HG02840 (cell line): ENCODE measurements around the gene MEGF10.
"Not testable (repeated sequence)": the region's sequence is repeated elsewhere in the genome, so short reads cannot be mapped to it uniquely, and the experiment has no call there.

Experiments used
- ATAC-seq: cut with Tn5 transposase; IDR thresholded peaks from one replicate; pipeline ENCODE4 v1.9.1; 2021; ENCODE audit warnings: mild to moderate bottlenecking, moderate library complexity, moderate number of reproducible peaks; ENCODE audit not compliant: unreplicated experiment, low FRiP score

The MEGF10 gene

DNA sequence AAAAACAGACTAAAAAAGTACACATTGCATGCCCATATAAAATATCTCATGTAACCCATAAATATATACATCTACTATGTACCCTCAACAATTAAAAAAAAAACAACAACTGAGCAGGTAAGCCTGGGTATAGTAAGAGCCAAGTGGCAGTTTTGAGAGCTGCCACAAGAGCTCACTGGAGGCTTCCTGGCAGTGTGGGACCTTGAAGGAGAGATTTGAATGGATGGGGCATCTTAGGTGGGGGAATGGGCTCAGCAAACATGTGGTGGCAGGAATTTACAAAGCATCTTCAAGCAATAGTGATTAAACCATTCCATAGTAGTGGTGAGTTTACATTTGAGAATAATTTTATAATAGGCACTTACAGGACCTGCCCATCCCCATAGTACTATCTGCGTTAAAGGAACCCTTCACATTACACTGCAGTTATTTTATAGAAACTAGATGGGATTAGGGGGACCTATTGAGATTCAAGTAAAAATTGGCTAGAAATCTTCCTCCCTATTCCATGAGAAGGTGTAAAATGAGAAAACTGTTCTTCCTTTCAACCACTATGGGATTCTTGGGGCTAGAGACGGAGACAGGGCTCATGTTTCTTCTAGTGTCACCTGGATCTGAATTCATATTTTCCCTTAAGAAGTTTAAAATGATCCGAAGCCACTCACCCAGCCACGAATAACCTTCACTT, 6.9 kb downstream of the MEGF10 start:
- ATAC-seq: no peak

DNA sequence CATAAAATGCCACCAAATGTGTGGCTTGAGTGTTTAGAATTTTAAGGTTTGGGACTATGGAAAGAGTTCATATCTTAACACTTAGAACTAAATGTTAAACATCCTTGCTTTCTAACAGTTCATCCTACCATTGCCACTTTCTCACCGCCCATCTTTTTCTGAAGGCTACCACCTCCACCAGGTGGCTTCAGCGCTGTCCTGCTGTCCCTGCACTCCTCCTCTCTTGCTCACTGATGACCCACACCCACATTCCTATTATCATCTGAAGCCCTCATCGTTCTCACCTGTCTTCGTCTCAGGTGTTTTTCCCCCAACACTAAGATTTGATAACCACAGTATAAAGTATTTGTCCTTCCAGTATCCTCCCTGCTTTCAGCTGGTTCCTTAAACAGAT, 7.4 kb downstream of the MEGF10 start:
- no peak for ATAC-seq

DNA sequence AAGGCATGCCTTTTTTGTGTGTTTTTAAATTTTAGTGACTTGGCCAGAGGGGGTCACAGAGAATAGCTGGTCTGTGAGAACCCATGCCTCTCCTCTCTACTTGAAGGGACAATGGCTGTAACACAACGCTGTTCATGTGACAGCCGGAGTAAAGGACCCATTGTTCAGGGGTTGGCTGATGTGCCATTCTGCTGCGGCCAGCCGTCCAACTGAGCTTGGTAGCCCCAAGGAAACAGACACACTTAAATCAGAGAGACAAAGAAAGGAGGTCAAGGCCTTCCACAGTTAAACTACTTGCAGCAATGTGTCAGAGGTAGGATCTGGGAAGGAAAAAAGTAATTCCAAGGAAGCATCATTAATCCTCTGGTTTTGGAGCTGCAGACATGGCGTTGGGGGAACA, 8.1 kb downstream of the MEGF10 start:
- no peak for ATAC-seq

DNA sequence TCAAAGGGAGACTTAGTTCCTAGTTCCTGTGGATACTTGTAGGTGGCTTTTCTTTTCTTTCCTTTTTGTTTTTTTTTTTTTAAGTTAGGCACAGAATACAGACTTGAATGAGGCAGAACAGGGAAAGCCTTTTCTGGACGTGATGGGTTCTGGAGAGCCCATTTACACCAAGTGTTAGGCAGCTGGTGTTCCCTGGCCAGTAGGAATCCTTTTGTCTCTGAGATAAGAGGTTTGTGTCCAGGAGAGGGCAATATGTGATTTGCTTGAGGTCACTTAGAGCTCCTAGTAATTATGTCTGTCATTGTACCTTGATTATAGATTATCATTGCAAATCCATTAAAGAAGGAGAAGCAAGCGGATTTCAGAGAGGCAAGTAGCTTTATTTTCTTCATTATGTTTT, 9.1 kb downstream of the MEGF10 start:
- ATAC-seq: no peak

DNA sequence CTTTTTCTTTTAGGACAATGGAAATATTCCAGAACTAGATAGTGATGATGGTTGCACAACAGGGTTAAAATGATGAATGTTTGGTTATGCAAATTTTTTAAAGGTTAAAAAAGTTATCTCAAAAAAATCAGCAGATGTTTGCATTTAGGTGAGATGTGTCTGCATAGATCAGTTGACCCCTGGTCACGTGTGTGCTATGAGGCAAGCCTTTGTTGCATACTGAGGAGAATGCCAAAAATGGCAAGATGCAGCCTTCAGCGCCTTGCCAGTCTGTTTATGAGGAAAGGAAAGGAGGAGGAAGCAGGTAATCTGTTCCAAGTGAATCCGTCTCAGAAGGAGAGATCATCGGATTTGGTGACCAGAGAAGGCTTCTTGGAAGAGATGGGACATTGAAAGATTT, 11.9 kb downstream of the MEGF10 start:
- ATAC-seq: no peak

DNA sequence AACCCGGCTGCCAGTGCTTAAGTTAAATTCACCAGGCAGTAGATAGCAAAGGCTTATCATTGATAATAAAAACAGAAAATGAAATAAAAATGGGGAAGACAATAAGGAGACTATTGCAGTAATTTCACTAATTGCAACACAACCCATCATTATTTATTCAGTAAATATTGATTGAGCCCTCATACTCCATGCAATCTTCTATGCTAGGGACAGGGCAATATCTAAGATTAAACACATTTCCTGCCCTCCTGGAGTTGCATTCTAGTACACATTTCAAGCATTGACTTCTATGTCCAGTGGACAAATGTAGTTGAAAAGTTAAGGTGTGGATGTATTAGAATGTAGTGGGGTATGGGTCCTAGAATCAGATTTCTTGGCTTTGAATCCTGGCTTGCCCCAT, 12.8 kb downstream of the MEGF10 start:
- ATAC-seq: no peak

DNA sequence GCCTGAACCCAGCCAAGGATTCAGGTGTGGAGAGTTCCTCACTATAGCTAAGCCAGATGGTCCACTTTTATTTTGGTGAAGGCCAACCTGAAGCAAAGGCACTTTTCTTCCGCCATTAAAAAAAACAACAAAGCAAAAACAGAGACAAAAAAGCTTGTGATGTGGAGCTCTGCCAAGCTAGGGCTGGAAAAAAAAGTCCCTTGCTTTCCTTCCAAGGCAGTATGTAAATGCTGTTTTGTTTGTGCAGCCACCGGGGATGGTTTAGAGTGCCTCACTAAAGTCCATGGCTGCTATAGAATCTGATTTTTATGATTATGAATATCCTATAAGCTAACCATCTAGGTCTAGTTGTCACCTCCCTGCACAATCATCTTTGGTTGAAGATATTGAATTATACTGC, 14.9 kb downstream of the MEGF10 start:
- ATAC-seq: no peak

DNA sequence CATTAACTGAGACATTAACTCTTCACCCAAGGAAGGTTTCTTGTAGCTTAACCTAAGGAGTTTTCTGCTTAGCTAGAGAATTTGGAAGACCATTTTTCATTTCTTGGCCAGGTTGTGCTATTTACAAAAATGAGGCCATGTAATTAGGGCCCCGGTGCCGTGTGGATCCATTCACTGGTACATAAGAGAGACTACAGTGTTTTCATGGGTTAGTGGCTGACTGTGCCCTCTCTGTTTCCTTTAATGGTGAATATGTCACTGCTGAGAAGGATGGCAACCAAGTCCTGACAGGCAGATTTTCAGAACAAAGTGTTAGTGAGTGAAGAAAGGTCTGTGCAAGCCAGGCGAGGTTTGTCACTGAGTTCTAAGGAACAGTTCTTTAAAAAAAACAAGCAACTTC, 15.4 kb downstream of the MEGF10 start:
- ATAC-seq: no peak

DNA sequence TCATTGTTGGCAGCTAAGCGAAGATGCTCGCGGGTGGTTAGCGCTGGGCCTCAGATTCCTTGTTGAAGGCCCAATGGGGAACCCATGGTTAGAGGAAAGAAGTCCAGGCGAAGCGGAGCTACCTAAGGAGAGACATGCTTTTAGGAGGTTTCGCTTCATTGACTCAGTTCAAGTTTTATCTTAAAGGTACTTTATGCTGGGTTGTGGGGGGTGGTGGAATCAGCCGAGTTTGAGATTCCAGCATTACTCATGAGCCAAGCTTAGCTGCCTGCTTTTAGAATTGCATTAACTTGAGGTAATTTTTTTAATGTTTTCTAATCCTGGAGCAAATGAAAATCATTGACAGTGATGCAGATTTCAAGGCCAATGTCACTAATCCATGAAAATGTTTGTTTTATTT, 16.1 kb downstream of the MEGF10 start:
- no peak for ATAC-seq

DNA sequence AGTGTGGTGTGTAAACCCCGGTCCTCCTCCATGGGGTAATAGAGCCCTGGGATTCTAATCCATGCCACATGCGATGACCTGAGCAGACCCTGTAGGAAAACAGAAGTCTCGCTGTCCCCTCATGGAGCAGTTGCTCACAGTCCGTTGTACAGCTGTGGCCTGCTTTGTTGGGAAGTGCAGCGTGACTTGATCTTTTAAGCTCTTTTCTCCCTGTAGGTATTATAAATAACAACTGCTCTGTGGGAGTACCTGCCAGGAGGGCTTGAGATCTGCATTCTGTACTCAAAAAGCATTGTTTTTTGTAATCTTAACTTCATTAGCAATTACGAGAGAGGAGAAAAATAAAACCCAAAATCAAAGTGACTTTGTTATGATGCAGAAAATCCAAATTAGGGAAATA, 17.3 kb downstream of the MEGF10 start:
- no peak for ATAC-seq

DNA sequence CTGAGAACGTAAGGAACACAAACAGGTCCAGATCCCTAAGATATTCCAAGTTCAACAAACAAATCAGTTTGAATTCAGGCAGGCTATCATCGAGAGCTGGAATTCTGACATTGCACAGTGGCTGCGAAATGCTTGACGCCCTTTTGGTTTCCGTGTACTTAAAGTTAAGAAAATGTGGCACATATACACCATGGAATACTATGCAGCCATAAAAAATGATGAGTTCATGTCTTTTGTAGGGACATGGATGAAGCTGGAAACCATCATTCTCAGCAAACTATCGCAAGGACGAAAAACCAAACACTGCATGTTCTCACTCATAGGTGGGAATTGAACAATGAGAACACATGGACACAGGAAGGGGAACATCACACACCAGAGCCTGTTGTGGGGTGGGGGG, 17.7 kb downstream of the MEGF10 start:
- ATAC-seq: not testable (repeated sequence)

DNA sequence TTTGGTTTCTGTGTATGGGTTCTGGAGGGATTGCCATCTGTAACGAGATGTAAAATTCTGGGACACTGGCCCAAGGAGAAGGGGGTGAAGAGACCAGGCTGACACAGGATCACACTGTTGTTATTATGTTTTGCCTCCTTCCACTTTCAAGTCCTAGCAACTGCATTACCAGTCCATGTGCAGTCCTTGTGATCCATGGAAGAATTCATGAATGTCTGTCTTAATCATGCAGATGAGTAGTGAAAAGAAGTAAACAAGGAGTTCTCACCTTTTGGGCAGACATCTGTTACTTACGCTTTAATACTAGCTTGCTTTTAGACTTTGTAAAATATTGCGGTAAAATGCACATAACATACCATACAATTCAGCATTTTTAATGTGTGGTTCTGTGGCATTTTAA, 18.3 kb downstream of the MEGF10 start:
- ATAC-seq: no peak

DNA sequence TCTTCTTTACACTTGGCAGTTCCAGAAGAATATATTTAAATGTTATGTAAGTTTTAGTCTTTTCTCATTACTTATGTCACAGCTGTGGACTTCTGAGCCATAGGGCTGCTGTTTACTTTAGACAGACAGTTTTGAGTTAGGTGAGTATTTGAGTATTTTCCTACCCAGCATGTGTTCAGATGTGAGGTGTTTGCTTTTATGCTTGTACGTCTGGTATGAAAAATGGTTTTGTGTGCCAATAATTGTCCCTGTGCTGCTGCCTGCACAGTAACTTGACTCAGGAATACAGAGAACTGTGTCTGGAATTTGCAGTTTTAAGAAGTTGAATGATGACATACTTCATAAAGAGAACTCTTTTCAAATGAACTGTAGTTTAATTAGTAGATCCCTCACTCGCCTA, 20.8 kb downstream of the MEGF10 start:
- no peak for ATAC-seq

DNA sequence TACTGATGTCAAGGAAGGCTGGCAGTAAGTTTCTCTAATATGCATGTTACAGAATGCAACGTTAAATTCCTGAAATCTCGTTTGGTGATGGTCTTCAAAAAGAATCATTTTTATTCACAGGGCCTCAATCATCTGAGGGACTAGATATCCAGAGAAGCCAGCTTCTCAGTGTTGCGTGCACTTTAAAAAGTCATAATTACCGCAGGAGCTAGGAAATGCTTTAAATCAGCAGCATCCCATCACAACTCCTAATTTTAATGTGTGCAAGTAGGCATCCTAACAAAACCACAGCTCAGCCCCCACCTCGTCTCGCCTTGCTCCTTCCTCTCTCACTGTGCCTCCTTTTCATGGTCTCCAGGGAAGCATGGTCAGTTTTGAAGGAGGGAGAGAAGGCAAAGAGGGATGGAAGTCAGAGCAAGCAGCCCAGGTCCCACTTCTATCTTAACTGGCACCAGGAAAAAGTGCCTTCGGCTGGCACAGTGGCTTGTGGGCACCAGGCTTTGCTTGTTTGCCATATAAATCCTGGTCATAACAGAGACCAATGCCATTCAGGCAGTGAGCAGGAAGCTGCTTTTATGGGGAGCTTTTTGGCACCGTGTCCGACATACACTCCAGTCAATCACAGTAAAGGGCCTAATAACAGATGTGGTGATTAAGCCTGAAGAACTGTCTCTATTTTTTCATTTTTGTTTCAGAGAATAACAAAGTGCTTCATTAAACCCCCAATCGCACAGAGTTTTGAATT, 21.4 kb downstream of the MEGF10 start:
- no peak for ATAC-seq

DNA sequence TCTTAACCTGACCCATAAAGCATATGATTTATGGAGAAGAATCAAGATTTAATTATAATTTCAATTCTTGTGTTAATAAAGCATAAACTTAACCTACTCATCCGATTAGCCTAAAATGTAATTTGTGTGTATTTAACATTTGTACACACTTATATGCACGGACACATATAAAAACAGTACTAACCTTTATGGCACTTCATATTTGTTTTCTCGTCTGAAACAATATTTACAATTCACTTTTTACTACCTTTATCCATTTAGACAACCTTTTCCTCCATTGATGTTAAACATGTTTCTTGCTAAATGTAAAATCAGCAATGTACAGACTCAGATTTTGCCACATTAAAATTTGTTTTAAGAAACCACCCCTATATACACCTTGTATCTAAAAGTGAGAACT, 22.8 kb downstream of the MEGF10 start:
- no peak for ATAC-seq

DNA sequence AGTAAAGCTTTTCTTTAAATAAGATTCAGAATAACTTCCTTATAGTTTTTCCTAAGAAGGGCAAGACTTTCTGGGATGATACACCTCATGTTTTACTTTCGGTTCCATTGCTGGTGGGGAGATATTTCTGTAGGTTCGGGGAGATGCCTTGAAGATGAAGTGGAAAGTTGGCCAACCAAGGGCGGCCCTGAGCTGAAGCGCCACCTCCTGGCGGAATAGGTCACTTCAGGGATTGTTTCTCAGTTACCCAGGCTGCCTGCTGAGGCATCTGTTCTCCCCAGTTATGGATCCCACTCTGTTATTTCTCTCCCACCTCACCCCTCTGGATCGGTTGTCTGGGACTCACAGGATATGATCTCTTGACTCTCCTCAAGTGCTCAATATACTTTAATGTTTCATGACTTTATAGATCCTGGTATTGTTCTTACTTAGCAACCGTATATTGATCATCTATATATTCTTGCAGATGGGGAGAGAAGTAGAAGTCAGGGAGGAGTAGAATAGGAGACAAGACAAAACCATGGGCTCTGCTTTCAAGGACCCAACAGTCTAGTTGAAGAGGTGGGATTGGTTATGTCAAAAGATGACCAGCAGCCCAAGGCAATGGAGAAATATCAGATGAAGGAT, 23.4 kb downstream of the MEGF10 start:
- no peak for ATAC-seq

DNA sequence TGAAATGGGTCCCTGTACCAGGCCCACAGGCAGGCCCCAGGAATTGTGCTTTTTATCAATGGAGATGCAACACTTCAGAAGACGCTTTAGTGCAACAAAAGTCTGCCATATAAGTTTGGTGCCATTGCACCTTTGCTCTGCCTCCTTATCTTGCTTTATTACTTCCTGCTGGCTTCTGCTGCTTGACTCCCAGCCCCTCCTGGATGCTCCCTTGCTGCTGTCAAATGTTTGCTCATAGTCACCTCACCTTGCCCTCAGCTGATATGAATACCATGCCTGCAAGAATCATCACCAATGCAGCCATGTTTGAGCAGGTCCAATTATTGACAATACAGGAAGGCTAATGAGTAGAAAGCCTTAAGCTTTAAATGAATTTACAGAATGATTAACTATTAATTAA, 25.4 kb downstream of the MEGF10 start:
- no peak for ATAC-seq

DNA sequence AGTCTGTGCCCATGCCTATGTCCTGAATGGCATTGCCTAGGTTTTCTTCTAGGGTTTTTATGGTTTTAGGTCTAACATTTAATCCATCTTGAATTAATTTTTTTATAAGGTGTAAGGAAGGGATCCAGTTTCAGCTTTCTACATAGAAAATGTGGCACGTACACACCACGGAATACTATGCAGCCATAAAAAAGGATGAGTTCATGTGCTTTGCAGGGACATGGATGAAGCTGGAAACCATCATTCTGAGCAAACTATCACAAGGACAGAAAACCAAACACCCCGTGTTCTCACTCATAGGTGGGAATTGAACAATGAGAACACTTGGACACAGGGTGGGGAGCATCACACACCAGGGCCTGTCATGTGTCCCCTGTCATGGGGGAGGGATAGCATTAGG, 26.8 kb downstream of the MEGF10 start:
- ATAC-seq: not testable (repeated sequence)

DNA sequence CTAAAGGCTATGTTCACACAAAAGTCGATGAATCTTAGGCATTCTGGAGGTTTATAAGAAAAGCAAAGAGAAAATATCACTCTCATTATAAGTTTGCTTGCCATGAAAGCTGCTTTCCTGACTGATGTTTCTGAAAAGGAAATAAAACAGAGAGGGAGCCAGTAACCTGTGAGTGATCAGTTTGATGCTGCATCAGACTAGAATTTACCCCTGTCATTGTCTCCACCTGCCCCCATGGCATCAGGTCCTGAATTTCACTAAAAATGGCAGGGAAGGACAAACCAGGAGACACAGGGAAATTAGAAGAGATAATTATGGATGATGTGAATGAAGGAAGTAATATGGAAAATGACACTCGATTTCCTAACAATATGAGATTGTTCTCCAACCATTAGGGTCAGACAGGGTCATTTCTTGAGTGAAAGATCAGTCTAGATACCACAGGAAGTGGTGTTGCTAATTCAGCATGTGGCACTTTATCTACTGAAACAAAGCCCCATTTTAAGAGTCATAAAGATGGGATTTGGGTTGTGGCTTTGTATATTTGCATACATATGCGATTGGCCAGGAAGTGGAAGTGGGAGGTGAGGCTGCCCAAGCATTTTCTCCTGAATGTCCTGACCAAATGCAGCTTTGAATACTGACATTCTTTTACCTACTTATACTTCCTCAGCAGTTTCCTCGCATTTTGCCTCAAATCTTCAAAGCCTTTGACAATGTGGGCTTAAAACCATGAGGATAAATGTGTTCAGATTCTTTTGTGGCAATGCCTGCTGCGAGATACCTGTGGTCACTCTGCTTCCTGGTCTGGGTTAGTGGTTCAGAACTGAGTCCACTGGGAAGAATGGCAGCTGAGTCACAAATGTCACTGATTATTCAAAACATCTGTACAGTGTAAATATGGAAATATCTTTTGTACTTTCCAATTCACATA, 29.7 kb downstream of the MEGF10 start:
- peak; percentile 82 for ATAC-seq

DNA sequence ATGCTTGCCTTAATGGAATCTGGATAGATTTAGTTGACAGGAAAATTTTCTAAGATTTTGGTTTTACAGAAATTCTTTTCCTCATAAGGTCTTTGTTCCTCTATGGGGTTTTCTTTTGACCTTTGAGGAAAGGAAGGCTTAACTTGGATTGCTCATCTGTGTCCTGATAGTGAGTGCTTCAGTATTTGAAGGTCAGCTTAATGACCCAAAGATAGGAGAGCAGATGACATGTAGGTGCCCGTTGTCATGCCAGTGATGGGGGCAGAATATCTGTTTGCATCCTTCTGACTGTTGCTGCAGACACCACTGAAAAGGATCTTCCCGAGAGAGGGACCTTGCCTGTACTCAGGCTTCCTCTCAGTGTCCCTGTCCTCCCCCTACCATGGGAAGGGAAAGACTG, 30.9 kb downstream of the MEGF10 start:
- no peak for ATAC-seq

DNA sequence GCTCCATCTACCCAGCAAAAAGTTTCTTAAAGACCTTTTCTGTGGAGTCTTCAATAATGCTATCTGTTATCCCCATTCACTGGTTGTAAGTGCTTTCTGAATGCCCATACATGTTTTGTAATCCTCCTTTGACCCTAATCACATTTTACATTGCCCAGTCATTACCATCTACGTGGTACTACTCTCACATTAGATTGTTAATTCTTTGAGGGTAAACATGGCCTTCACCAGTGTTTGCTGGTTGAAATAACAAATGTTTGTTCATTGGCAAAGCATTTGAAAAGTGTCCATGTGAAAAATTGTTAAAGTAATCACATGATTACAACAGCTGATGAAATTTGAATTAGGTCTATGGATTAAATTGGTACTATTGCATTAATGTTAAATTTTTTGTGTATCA, 31.8 kb downstream of the MEGF10 start:
- ATAC-seq: no peak
